Nephron (organoid): ENCODE data around the gene TIE1.
A peak's percentile ranks its signal among the peaks of the same experiment; 100 is the strongest.

Source experiments
- H3K27ac Mint-ChIP-seq, 3 experiments: 2 replicates each; pipeline ENCODE4 v1.8.0; 2020; ENCODE audit warnings: mixed read lengths in 3 of 3, mild to moderate bottlenecking in 2 of 3, moderate library complexity in 1 of 3
- H3K27me3 Mint-ChIP-seq: 2 replicates; pipeline ENCODE4 v1.8.0; 2021; ENCODE audit warnings: low read depth, mild to moderate bottlenecking, moderate library complexity, mixed read lengths
- H3K36me3 Mint-ChIP-seq: 2 replicates; pipeline ENCODE4 v1.8.0; 2020; ENCODE audit warnings: low read depth, mixed read lengths
- H3K4me1 Mint-ChIP-seq: 2 replicates; pipeline ENCODE4 v1.8.0; 2020; ENCODE audit warnings: mixed read lengths
- H3K4me3 Mint-ChIP-seq, 3 experiments: 2 replicates each; pipeline ENCODE4 v1.8.0; 2020; ENCODE audit warnings: mild to moderate bottlenecking in 3 of 3, mixed read lengths in 3 of 3, moderate library complexity in 2 of 3
- H3K9me3 Mint-ChIP-seq: 2 replicates; pipeline ENCODE4 v1.8.0; 2020; ENCODE audit warnings: mixed read lengths
- TF ChIP-seq, protein P1 (sequence below), 3 experiments: fragments of 200-600 bp; sonication (generic); IDR thresholded peaks; one replicate each; pipeline ENCODE4 v1.5.0; 2021; ENCODE audit warnings: antibody characterized with exemption in 3 of 3; ENCODE audit not compliant: unreplicated experiment in 3 of 3

TIE1 gene

DNA sequence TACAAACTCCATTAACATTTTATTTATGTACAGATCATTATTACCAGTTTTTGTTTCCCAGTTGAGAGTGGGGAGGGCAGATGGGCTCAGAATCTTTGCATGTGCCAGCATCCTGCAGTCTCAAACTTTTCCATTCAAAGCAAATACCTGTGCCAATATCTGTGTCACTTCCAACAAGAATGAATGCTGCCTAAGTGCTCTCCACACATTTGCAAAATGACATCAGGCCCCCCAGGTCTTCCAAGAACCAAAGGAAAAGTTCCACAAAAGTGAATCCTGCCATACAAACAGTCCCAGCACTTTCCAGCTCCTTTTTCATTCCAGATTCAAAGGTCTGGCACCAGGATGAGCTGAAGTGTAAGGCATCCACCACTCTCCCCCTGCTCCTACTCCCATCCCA, 1.7 kb upstream of the TIE1 start:
- H3K4me3 Mint-ChIP-seq: no peak overlapping the region
- peak overlapping the region in 2 of 3 experiments; percentile 44 to 51 for H3K27ac Mint-ChIP-seq
- H3K27me3 Mint-ChIP-seq: no peaks in the 10 kb centered on the region
- no peaks in the 10 kb centered on the region for H3K9me3 Mint-ChIP-seq
- peaks cover 23% of the 10 kb centered on the region for H3K4me1 Mint-ChIP-seq
- no peaks in the 10 kb centered on the region for H3K36me3 Mint-ChIP-seq
- TF ChIP-seq, protein P1, sequence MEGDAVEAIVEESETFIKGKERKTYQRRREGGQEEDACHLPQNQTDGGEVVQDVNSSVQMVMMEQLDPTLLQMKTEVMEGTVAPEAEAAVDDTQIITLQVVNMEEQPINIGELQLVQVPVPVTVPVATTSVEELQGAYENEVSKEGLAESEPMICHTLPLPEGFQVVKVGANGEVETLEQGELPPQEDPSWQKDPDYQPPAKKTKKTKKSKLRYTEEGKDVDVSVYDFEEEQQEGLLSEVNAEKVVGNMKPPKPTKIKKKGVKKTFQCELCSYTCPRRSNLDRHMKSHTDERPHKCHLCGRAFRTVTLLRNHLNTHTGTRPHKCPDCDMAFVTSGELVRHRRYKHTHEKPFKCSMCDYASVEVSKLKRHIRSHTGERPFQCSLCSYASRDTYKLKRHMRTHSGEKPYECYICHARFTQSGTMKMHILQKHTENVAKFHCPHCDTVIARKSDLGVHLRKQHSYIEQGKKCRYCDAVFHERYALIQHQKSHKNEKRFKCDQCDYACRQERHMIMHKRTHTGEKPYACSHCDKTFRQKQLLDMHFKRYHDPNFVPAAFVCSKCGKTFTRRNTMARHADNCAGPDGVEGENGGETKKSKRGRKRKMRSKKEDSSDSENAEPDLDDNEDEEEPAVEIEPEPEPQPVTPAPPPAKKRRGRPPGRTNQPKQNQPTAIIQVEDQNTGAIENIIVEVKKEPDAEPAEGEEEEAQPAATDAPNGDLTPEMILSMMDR (IDR thresholded peaks at IDR 0.05; ENCODE audit: unreplicated experiment in 3 of 3): no peak

GRCh38 chr1:43302201-43302600, 1.4 kb downstream of the TIE1 start:
- no peaks in the 10 kb centered on the region for H3K27me3 Mint-ChIP-seq
- peaks cover 18% of the 10 kb centered on the region for H3K4me1 Mint-ChIP-seq
- H3K4me3 Mint-ChIP-seq: no peak overlapping the region
- TF ChIP-seq, protein P1 (IDR thresholded peaks at IDR 0.05; ENCODE audit: unreplicated experiment in 3 of 3): no peak
- peak overlapping the region in 2 of 3 experiments; percentile 11 to 13 for H3K27ac Mint-ChIP-seq
- no peaks in the 10 kb centered on the region for H3K9me3 Mint-ChIP-seq
- H3K36me3 Mint-ChIP-seq: no peaks in the 10 kb centered on the region

DNA sequence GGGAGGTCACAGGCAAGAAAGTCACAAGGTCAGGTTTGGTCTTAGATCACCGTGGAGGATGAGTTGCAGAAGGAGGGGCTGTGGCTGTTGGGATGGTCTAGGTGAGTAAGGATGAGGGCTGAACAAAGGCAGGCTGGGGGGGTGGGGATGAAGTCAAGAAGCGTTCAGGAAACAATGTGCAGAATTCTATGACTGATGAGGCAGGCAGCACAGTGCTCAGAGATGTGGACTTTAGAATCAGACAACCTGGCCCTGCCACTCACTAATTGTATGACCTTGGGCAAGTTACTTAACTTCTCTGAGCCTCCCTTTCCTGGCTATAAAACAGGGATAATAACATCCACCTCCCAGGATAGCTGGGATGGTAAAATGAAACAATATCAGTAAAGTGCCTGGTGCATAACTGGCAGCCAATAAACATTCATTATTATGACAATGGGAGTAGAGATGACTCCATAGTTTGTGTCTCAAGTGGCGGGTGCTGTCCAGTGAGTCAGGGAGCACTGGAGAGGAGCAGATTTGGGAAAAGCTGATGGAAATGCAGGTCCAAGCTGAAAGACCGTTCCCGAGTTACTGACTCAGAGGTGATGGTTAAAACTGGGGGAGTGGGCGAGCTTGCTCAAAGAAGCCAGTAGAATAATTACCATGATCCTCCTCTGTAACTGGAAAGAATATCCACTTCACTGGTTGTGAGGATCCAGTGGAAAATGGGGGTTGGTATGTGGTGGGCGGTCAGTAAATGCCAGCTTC, 2.1 kb downstream of the TIE1 start:
- Mint-ChIP-seq H3K9me3 (no peaks in the 10 kb centered on the region), H3K27me3 (no peaks in the 10 kb centered on the region), H3K4me3 (no peak overlapping the region), H3K27ac (peak overlapping the region in 2 of 3 experiments; percentile 13 to 81), H3K36me3 (no peaks in the 10 kb centered on the region), H3K4me1 (peaks cover 18% of the 10 kb centered on the region)
- TF ChIP-seq, protein P1 (IDR thresholded peaks at IDR 0.05; ENCODE audit: unreplicated experiment in 3 of 3): no peak

GRCh38 chr1:43303471-43304313, 2.9 kb downstream of the TIE1 start:
- Mint-ChIP-seq H3K27me3 (no peaks in the 10 kb centered on the region), H3K4me3 (no peak overlapping the region), H3K36me3 (no peaks in the 10 kb centered on the region), H3K27ac (peak overlapping the region; percentile 43 to 80 (median 70)), H3K4me1 (peaks cover 18% of the 10 kb centered on the region), H3K9me3 (no peaks in the 10 kb centered on the region)
- TF ChIP-seq, protein P1 (IDR thresholded peaks at IDR 0.05; ENCODE audit: unreplicated experiment in 3 of 3): no peak

DNA sequence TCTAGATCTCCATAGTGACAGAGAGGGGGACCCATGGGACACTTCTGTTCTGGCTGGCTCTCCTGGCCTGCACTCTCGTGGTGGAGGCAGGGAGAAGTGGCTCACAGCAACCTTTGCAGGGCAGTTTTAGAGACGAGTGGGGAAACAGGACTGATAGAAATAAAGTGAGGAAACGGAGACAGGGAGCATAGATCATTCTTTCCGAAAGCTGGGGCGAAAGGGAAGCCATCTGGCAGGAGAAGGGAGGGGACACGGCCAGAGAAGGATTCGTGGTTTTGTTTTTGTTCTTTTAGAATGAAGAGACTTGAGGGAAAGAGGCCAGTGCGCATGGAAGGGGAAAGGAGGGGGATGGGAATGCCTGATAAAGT, 3.5 kb downstream of the TIE1 start:
- Mint-ChIP-seq H3K27ac (peak overlapping the region; percentile 43 to 80 (median 70)), H3K4me1 (peaks cover 18% of the 10 kb centered on the region), H3K4me3 (peak overlapping the region in 1 of 3 experiments; percentile 0), H3K36me3 (no peaks in the 10 kb centered on the region), H3K9me3 (no peaks in the 10 kb centered on the region), H3K27me3 (no peaks in the 10 kb centered on the region)
- TF ChIP-seq, protein P1 (IDR thresholded peaks at IDR 0.05; ENCODE audit: unreplicated experiment in 3 of 3): no peak
